ENCODE results near the gene TMEM181.
"Not testable (repeated sequence)": the region's sequence is repeated elsewhere in the genome, so short reads cannot be mapped to it uniquely, and the experiment has no call there.

Gene TMEM181

GRCh38 chr6:158638324-158638854 lies 78.5 kb downstream of the TMEM181 start:
- DNase-seq (ENCODE audit: low read depth in 2 of 2) = no peak

GRCh38 chr6:158639056-158639455 lies 79.2 kb downstream of the TMEM181 start:
- DNase-seq (ENCODE audit: low read depth in 2 of 2) = no peak

GRCh38 chr6:158640519-158640918 lies 80.6 kb downstream of the TMEM181 start:
- no peak for DNase-seq (ENCODE audit: low read depth in 2 of 2)

GRCh38 chr6:158642097-158642601 lies 82.3 kb downstream of the TMEM181 start:
- DNase-seq (ENCODE audit: low read depth in 2 of 2) = no peak

- no peak for DNase-seq (ENCODE audit: low read depth in 2 of 2)
Measured at GRCh38 chr6:158643836-158644230, 83.9 kb downstream of the TMEM181 start.

- DNase-seq (ENCODE audit: low read depth in 2 of 2) = peak; percentile 72 to 74
Measured at GRCh38 chr6:158644231-158645063, 84.6 kb downstream of the TMEM181 start, which contains the start of gene DYNLT1. TSS of gene DYNLT1 (minus strand) at chr6:158644743. CDS start at chr6:158644708, 35 bp downstream.

- DNase-seq (ENCODE audit: low read depth in 2 of 2) = no peak
Measured at GRCh38 chr6:158645064-158646022, 85.5 kb downstream of the TMEM181 start.

GRCh38 chr6:158646023-158646910 lies 86.4 kb downstream of the TMEM181 start:
- no peak for DNase-seq (ENCODE audit: low read depth in 2 of 2)

- DNase-seq (ENCODE audit: low read depth in 2 of 2) = no peak
Measured at GRCh38 chr6:158647501-158647900, 87.6 kb downstream of the TMEM181 start.

- DNase-seq (ENCODE audit: low read depth in 2 of 2) = peak; percentile 82 to 83
Measured at GRCh38 chr6:158648682-158649131, 88.8 kb downstream of the TMEM181 start.

GRCh38 chr6:158649289-158650143 lies 89.6 kb downstream of the TMEM181 start, which contains the start of gene SYTL3:
TSS of gene SYTL3 (plus strand) at chr6:158650054. CDS start at chr6:158663269, 13,215 bp downstream.
- DNase-seq (ENCODE audit: low read depth in 2 of 2) = no peak

- DNase-seq (ENCODE audit: low read depth in 2 of 2) = not testable (repeated sequence)
Measured at GRCh38 chr6:158651981-158652737, 92.3 kb downstream of the TMEM181 start.

GRCh38 chr6:158653577-158654354 lies 93.9 kb downstream of the TMEM181 start:
- DNase-seq (ENCODE audit: low read depth in 2 of 2) = no peak

- DNase-seq (ENCODE audit: low read depth in 2 of 2) = no peak
Measured at GRCh38 chr6:158654498-158654897, 94.6 kb downstream of the TMEM181 start.

- DNase-seq (ENCODE audit: low read depth in 2 of 2) = peak in 1 of 2 experiments; percentile 56
Measured at GRCh38 chr6:158654960-158655489, 95.1 kb downstream of the TMEM181 start.

- no peak for DNase-seq (ENCODE audit: low read depth in 2 of 2)
Measured at GRCh38 chr6:158655569-158656450, 95.9 kb downstream of the TMEM181 start.

GRCh38 chr6:158656986-158657385 lies 97.1 kb downstream of the TMEM181 start:
- not testable (repeated sequence) for DNase-seq (ENCODE audit: low read depth in 2 of 2)

Measured in fibroblast of skin of left quadriceps (primary cell).